Lung (tissue), 12 donors: Measurements from ENCODE around the gene EIF4G2. TPM values are rescaled to one million over a fixed set of nuclear protein-coding genes. Genes with fewer than 3 reads are reported as not detected.
"Not testable (repeated sequence)": the region's sequence is repeated elsewhere in the genome, so short reads cannot be mapped to it uniquely, and the experiment has no call there.

Experiments
- ATAC-seq: fragments of 200-7000 bp; cut with Tn5 transposase; one replicate; pipeline ENCODE4 v1.9.1; 2020; ENCODE audit warnings: moderate number of reproducible peaks; ENCODE audit not compliant: insufficient read depth, low FRiP score
- DNase-seq, 3 donors: peaks; one replicate each; pipeline ENCODE4 v3.0.0-alpha.2; 2013 to 2017
- H3K27ac ChIP-seq, 2 donors: one replicate each; pipeline ENCODE4 v1.5.1; 2013; ENCODE audit warnings: mild to moderate bottlenecking in 2 of 2, moderate library complexity in 2 of 2, control low read depth in 1 of 2, inconsistent platforms in 1 of 2, low read depth in 1 of 2, low read length in 1 of 2
- H3K27me3 ChIP-seq, 3 donors: one replicate each; pipeline ENCODE4 v1.5.1; 2013; ENCODE audit warnings: low read length in 2 of 3; ENCODE audit not compliant: control insufficient read depth in 3 of 3, insufficient read depth in 3 of 3
- H3K36me3 ChIP-seq, 4 donors: one replicate each; pipeline ENCODE4 v1.5.1; 2013; ENCODE audit warnings: low read length in 4 of 4, mild to moderate bottlenecking in 1 of 4, moderate library complexity in 1 of 4; ENCODE audit not compliant: control insufficient read depth in 4 of 4, insufficient read depth in 4 of 4
- H3K4me1 ChIP-seq, 5 donors: one replicate each; pipeline ENCODE4 v1.5.1; 2013; ENCODE audit warnings: low read length in 5 of 5, mild to moderate bottlenecking in 2 of 5, moderate library complexity in 1 of 5; ENCODE audit not compliant: control insufficient read depth in 5 of 5, insufficient read depth in 5 of 5
- H3K4me3 ChIP-seq: one replicate; pipeline ENCODE4 v1.5.1; 2013; ENCODE audit warnings: mild to moderate bottlenecking, control low read depth, moderate library complexity
- H3K9ac ChIP-seq, 2 donors: one replicate each; pipeline ENCODE4 v1.5.1; 2013; ENCODE audit warnings: low read length in 2 of 2, control low read depth in 1 of 2; ENCODE audit not compliant: insufficient read depth in 1 of 2
- H3K9me3 ChIP-seq, 4 donors: one replicate each; pipeline ENCODE4 v1.5.1; 2013; ENCODE audit warnings: low read length in 3 of 4, mild to moderate bottlenecking in 1 of 4, moderate library complexity in 1 of 4; ENCODE audit not compliant: control insufficient read depth in 4 of 4, insufficient read depth in 3 of 4
- WGBS, 2 donors: extraction: QIAGEN DNeasy Blood & Tissue Kit; methylation state at CpG; one replicate each; pipeline ENCODE4 v1.1.7; 2013; 5-methylcytosine and 5-hydroxymethylcytosine counted together
- polyA plus RNA-seq, 2 donors: library from polyadenylated mRNA; stranded (reverse); fragments of 200-250 nt; gene quantifications; one replicate each; pipeline ENCODE4 v1.2.1, GENCODE V29; 2013
- total RNA-seq, 2 donors: library from RNA; depleted of rRNA in 1 of 2; stranded (reverse); fragments of >200 nt in 1 of 2; gene quantifications; one replicate each; pipeline ENCODE4 v1.2.1, GENCODE V29; 2014 to 2021
- TF ChIP-seq, protein P1 (sequence below): IDR thresholded peaks from 2 replicates; pipeline ENCODE4 v1.5.1; 2012; ENCODE audit warnings: mild to moderate bottlenecking; ENCODE audit errors: control extremely low read depth, extremely low read depth
- donor health status: control.
- donor health status: control.
- donor health status: Bipolar disorder and iron deficiency.
- donor health status: healthy.
- donor health status: DM: yes; HTN: yes; CAD: no.

Gene EIF4G2
- total and polyA plus RNA-seq, 4 donors, result 189 to 932 (median 538) TPM

GRCh38 chr11:10828402-10828801, 19.7 kb upstream of the EIF4G2 start:
- peaks cover 0 to 17% (median 0%) of the 10 kb centered on the region in 5 donors for H3K4me1 ChIP-seq
- no peaks in the 10 kb centered on the region for H3K27me3 ChIP-seq
- H3K4me3 ChIP-seq, result no peak overlapping the region
- DNase-seq (no peak), ATAC-seq (no peak)
- H3K36me3 ChIP-seq, result no peaks in the 10 kb centered on the region
- 95 to 100% methylated on average over 2 of the region's 2 CpGs for WGBS, 2 donors
- TF ChIP-seq, protein P1, sequence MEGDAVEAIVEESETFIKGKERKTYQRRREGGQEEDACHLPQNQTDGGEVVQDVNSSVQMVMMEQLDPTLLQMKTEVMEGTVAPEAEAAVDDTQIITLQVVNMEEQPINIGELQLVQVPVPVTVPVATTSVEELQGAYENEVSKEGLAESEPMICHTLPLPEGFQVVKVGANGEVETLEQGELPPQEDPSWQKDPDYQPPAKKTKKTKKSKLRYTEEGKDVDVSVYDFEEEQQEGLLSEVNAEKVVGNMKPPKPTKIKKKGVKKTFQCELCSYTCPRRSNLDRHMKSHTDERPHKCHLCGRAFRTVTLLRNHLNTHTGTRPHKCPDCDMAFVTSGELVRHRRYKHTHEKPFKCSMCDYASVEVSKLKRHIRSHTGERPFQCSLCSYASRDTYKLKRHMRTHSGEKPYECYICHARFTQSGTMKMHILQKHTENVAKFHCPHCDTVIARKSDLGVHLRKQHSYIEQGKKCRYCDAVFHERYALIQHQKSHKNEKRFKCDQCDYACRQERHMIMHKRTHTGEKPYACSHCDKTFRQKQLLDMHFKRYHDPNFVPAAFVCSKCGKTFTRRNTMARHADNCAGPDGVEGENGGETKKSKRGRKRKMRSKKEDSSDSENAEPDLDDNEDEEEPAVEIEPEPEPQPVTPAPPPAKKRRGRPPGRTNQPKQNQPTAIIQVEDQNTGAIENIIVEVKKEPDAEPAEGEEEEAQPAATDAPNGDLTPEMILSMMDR, result no peak
- no peak overlapping the region for H3K27ac ChIP-seq
- H3K9me3 ChIP-seq, result no peaks in the 10 kb centered on the region
- H3K9ac ChIP-seq, result no peak overlapping the region

DNA sequence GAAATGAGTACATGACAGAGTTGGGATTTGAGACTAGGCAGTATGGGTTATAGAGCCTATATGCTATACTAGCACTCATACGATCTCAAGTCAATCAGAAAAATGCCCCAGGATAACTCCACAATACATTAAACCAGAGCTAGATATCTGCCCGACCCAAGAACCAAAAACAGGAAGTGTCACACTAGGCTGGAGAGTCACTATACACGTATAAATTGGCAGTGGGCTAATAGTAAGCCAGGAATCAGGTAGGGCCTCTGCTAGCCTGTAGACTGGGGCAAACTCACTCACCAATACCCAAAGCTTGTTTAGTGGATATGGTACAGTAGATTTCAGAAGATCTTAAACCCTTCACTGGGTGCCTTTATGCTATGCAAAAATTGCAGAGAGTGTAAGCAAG, 16.2 kb upstream of the EIF4G2 start:
- H3K36me3 ChIP-seq, result no peaks in the 10 kb centered on the region
- peaks cover 0 to 12% (median 0%) of the 10 kb centered on the region in 5 donors for H3K4me1 ChIP-seq
- ATAC-seq (no peak), DNase-seq (no peak)
- no peaks in the 10 kb centered on the region for H3K27me3 ChIP-seq
- H3K9ac ChIP-seq, result no peak overlapping the region
- no peaks in the 10 kb centered on the region for H3K9me3 ChIP-seq
- H3K4me3 ChIP-seq, result no peak overlapping the region
- no peak overlapping the region for H3K27ac ChIP-seq
- WGBS, 2 donors, result 34 to 45% methylated on average over 3 of the region's 3 CpGs
- TF ChIP-seq, protein P1, result no peak

GRCh38 chr11:10823152-10823579, 14.4 kb upstream of the EIF4G2 start:
- Histone ChIP-seq H3K27ac (no peak overlapping the region), H3K27me3 (no peaks in the 10 kb centered on the region), H3K4me1 (peaks cover 0 to 12% (median 0%) of the 10 kb centered on the region in 5 donors), H3K9ac (peak overlapping the region in 1 of 2 donors; percentile 1), H3K36me3 (no peaks in the 10 kb centered on the region), H3K9me3 (no peaks in the 10 kb centered on the region), H3K4me3 (no peak overlapping the region)
- ATAC-seq (no peak), DNase-seq (peak in 2 of 3 donors; percentile 12 to 41)
- 34 to 59% methylated on average over 2 of the region's 2 CpGs for WGBS, 2 donors
- TF ChIP-seq, protein P1, result no peak

GRCh38 chr11:10822491-10822890, 13.8 kb upstream of the EIF4G2 start:
- H3K4me1 ChIP-seq, result peaks cover 0 to 12% (median 0%) of the 10 kb centered on the region in 5 donors
- not testable (repeated sequence) for H3K4me3 ChIP-seq, H3K27me3 ChIP-seq, H3K36me3 ChIP-seq, H3K9ac ChIP-seq, DNase-seq, H3K9me3 ChIP-seq, H3K27ac ChIP-seq, ATAC-seq
- WGBS, 2 donors, result 86 to 90% methylated on average over 2 to 3 of the region's 3 CpGs
